ENCODE data around the gene PTTG2. TPM values are rescaled to one million over a fixed set of nuclear protein-coding genes. Genes with fewer than 3 reads are reported as not detected.

Gene PTTG2
- total RNA-seq, 2 experiments from 2014 or later: not detected

- intact Hi-C loops (cut with micrococcal nuclease): loop anchor here (2.0 to 10.0 kb wide), 2 partner anchors 85 to 153 kb away; partner anchors contain the start of gene PGM2
- DNase-seq (peak; percentile 78), ATAC-seq (peak; percentile 71)
- Mint-ChIP-seq H3K4me1 (ENCODE audit: low read depth) (peaks cover 37% of the 10 kb centered on the region), H3K27me3 (no peaks in the 10 kb centered on the region), H3K36me3 (ENCODE audit: low read depth) (no peaks in the 10 kb centered on the region), H3K9me3 (no peaks in the 10 kb centered on the region), H3K4me3 (peak overlapping the region; percentile 81), H3K27ac (peak overlapping the region; percentile 80)
- ChIA-PET POLR2A (interaction anchor here (0.5 to 3.3 kb wide), 3 partner anchors 86 to 161 kb away, joined by 3 to 21 read pairs (median 5); partner anchors contain the start of genes PGM2 and TBC1D1), CTCF (interaction anchor here (0.8 to 3.7 kb wide), 10 partner anchors 10 to 178 kb away, joined by 3 to 19 read pairs (median 4); partner anchors contain the start of gene TBC1D1)
- TF ChIP-seq, protein P1, sequence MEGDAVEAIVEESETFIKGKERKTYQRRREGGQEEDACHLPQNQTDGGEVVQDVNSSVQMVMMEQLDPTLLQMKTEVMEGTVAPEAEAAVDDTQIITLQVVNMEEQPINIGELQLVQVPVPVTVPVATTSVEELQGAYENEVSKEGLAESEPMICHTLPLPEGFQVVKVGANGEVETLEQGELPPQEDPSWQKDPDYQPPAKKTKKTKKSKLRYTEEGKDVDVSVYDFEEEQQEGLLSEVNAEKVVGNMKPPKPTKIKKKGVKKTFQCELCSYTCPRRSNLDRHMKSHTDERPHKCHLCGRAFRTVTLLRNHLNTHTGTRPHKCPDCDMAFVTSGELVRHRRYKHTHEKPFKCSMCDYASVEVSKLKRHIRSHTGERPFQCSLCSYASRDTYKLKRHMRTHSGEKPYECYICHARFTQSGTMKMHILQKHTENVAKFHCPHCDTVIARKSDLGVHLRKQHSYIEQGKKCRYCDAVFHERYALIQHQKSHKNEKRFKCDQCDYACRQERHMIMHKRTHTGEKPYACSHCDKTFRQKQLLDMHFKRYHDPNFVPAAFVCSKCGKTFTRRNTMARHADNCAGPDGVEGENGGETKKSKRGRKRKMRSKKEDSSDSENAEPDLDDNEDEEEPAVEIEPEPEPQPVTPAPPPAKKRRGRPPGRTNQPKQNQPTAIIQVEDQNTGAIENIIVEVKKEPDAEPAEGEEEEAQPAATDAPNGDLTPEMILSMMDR (IDR thresholded peaks at IDR 0.05): peak; percentile 65
Observed at GRCh38 chr4:37977471-37978247, 17.5 kb downstream of the PTTG2 start.

DNA sequence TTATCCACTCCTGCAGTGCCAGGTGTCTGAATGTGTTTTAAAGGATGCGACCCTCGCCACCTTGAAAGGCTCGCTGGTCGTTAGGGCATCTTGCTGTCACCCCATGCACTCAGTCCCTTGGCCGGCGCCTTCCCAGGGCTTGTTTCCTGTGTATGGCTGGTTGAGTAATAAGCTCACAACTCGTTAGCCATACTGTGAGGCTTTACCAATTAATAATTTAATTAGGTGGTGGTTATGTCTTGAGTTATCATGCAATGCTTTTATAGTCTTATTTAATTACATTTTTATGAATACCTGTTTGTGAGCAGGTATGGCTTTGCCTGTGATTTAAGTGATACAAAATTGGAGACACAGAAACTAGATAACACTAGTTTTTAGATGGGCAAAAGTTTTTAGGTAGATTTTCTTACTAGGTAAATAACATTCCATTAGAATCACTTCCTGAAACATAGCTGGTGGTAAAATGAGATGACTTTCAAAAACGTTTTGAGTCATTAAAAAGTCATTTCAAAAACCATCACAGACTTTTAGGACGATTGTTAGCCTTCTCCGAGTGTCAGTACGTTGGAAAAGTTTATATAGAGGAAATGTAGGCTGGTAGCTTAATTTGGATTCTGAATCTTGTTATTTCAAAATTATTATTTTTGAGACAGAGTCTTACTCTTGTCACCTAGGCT lies 18.2 kb downstream of the PTTG2 start:
- Mint-ChIP-seq H3K27ac (peak overlapping the region; percentile 80), H3K36me3 (ENCODE audit: low read depth) (no peaks in the 10 kb centered on the region), H3K4me3 (peak overlapping the region; percentile 81), H3K27me3 (no peaks in the 10 kb centered on the region), H3K4me1 (ENCODE audit: low read depth) (peaks cover 34% of the 10 kb centered on the region), H3K9me3 (no peaks in the 10 kb centered on the region)
- intact Hi-C loops (cut with micrococcal nuclease): loop anchor here (2.0 to 10.0 kb wide), 2 partner anchors 86 to 154 kb away; partner anchors contain the start of gene PGM2
- TF ChIP-seq, protein P1 (IDR thresholded peaks at IDR 0.05): no peak
- peak; percentile 28 for ATAC-seq
- DNase-seq: peak; percentile 57
- POLR2A ChIA-PET: interaction anchor here (0.5 to 3.3 kb wide), 4 partner anchors 15 to 162 kb away, joined by 3 to 21 read pairs (median 4); partner anchors contain the start of genes PGM2 and TBC1D1
- CTCF ChIA-PET: interaction anchor here (0.6 to 3.7 kb wide), 13 partner anchors 12 to 179 kb away, joined by 3 to 19 read pairs (median 3); partner anchors contain the start of gene TBC1D1

- TF ChIP-seq, protein P1 (IDR thresholded peaks at IDR 0.05): no peak
- no peak for DNase-seq
- no peak overlapping the region for H3K4me3 Mint-ChIP-seq
- H3K9me3 Mint-ChIP-seq: no peaks in the 10 kb centered on the region
- H3K27ac Mint-ChIP-seq: no peak overlapping the region
- intact Hi-C loops (cut with micrococcal nuclease): no loop called here
- no peak for ATAC-seq
- ChIA-PET POLR2A (no interaction called here), CTCF (interaction anchor here (1.7 kb wide), 1 partner anchor 10 kb away, joined by 3 read pairs; no protein-coding TSS in a partner anchor)
- H3K36me3 Mint-ChIP-seq (ENCODE audit: low read depth): no peaks in the 10 kb centered on the region
- H3K27me3 Mint-ChIP-seq: no peaks in the 10 kb centered on the region
- H3K4me1 Mint-ChIP-seq (ENCODE audit: low read depth): peaks cover 32% of the 10 kb centered on the region
Observed at GRCh38 chr4:37980246-37980645, 20.0 kb downstream of the PTTG2 start.

DNA sequence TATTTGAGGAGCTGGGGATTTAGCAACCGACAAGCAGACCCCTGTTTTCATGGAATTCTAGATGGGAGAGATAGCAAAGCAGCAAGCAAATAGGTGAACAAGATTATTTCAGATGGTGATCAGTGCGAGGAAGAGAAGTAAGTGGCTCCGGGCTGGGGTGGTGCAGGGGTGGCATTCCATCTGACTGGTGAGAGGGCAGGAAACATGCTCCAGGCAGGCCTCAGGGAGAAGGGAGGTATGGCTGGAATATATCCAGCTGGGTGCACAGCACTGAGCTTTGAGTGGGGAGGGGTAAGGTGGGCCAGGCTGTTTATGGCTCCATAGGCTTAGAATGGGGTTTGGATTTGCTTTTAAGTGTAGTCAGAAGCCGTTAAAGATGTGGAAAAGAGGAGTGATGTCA lies 21.2 kb downstream of the PTTG2 start:
- TF ChIP-seq, protein P1 (IDR thresholded peaks at IDR 0.05): no peak
- ChIA-PET CTCF (no interaction called here), POLR2A (interaction anchor here (0.8 kb wide), 1 partner anchor 121 kb away, joined by 3 read pairs; no protein-coding TSS in a partner anchor)
- ATAC-seq (no peak), DNase-seq (no peak)
- no peaks in the 10 kb centered on the region for H3K9me3 Mint-ChIP-seq
- H3K4me3 Mint-ChIP-seq: no peak overlapping the region
- H3K4me1 Mint-ChIP-seq (ENCODE audit: low read depth): peaks cover 36% of the 10 kb centered on the region
- intact Hi-C loops (cut with micrococcal nuclease): no loop called here
- no peaks in the 10 kb centered on the region for H3K36me3 Mint-ChIP-seq (ENCODE audit: low read depth)
- no peak overlapping the region for H3K27ac Mint-ChIP-seq
- H3K27me3 Mint-ChIP-seq: no peaks in the 10 kb centered on the region

All from activated CD8-positive, alpha-beta T cell treated with anti-CD3 and anti-CD28 coated beads for 36 hours (primary cell).